ENCODE results near the gene DEAF1.

DEAF1 gene

DNA sequence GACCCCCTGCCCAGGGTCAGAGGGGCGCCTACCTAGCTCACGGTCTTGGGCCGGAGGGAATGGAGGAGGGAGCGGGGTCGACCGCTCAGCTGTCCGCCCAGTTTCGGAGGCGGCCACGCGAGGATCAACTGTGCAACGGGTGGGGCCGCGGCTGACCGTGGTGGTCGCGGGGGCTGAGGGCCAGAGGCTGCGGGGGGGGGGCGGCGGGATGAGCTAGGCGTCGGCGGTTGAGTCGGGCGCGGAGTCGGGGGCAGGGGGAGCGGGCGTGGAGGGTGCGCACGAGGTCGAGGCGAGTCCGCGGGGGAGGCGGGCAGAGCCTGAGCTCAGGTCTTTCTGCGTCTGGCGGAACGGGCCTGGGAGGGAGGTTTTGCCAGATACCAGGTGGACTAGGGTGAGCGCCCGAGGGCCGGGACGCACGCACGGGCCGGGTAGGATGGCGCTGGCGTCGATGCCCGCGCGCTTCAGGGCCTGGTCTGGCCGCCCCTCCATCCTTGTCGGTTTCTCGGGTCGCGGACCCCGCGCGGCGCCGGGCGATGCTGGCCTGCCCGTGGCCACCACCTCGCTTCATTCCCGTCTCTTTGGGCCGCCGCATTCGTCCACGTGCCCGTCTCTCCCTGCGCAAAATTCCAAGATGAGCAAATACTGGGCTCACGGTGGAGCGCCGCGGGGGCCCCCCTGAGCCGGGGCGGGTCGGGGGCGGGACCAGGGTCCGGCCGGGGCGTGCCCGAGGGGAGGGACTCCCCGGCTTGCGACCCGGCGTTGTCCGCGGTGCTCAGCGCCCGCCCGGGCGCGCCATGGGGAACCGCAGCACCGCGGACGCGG lies 58.3 kb downstream of the DEAF1 start, which contains the start of gene DRD4:
Gene DRD4, plus strand, starts transcription at position 759 of the 822 bp plus-strand sequence. Its CDS starts 36 bp downstream, at position 795.
- DNase-seq: no peak

GRCh38 chr11:635945-636510 lies 59.0 kb downstream of the DEAF1 start:
- DNase-seq: no peak
- in situ Hi-C loops (cut with MboI; ENCODE audit: low pct_unique_long_range_greater_than_20kb, low sequenced_read_pairs): no loop called here

More for the DNA sequence above, 58.3 kb downstream of the DEAF1 start, which contains the start of gene DRD4:
- in situ Hi-C loops (cut with MboI; ENCODE audit: low pct_unique_long_range_greater_than_20kb, low sequenced_read_pairs): no loop called here

- in situ Hi-C loops (cut with MboI; ENCODE audit: low pct_unique_long_range_greater_than_20kb, low sequenced_read_pairs): no loop called here
- DNase-seq: no peak
Measured at GRCh38 chr11:630871-631270, 64.2 kb downstream of the DEAF1 start.

GRCh38 chr11:629237-629583 lies 65.8 kb downstream of the DEAF1 start:
- DNase-seq: peak; percentile 53
- in situ Hi-C loops (cut with MboI; ENCODE audit: low pct_unique_long_range_greater_than_20kb, low sequenced_read_pairs): no loop called here

DNA sequence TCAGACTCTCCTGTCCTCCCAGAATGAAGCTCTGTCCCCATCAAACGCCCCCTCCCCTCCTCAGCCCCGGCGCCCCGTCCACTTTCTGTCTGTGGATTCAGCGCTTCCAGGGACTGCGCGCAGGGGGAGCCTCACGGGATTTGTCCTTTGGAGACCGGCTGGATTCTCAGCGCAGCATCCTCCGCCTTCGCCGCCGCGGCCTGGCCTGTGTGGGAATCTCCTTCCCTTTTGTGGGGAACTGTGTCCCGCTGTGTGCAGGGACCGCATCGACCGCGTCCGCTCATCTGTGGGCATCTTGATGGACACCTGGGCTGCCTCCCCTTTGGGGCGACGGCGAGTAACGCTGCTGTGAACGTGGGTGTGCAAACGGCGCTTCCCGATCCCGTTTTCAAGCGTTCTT lies 67.0 kb downstream of the DEAF1 start:
- in situ Hi-C loops (cut with MboI; ENCODE audit: low pct_unique_long_range_greater_than_20kb, low sequenced_read_pairs): no loop called here
- DNase-seq: peak; percentile 24

- in situ Hi-C loops (cut with MboI; ENCODE audit: low pct_unique_long_range_greater_than_20kb, low sequenced_read_pairs): no loop called here
- no peak for DNase-seq
Measured at GRCh38 chr11:627308-627576, 67.8 kb downstream of the DEAF1 start.

DNA sequence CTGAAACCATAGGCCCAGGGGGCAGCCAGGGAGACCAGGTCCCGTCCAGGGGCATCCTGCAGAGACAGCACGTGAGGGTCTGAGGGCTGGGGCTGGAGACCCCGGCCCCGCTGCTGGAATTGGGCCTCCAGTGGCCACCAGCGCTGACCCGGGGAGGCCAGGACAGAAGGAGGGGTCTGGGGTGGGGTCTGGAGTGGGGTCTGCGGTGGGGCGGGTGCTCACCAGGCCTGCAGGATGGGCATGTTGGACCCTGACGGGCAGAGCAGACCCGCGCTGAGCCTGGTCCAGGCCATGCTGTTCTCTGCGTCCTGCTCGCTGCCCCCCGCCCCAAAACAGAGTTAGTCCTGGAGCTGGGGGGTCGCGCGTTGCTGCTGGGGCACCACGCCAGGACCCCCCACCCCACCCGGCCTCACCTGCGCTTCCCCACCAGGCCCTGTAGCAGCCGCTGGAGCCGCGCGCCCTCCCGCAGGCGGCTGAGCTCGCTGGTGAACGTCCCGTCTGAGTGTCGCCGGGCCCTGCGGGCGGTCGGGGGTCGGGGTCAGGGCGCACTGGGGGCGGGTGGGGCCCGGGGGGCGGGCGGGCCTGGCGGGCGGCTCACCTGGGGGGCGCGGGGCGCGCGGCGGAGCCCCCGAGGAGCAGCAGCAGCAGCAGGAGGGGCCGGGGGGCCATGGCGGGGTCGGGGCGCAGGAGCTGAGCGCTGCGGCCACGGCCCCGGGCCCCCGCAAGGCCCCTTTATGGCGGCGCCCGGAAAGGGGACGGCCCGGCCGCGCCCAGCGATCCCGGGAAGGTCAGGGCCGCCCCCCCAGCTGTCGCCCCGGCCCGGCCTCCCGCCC lies 68.3 kb downstream of the DEAF1 start, which contains the start of gene SCT:
Gene SCT, minus strand, starts transcription at position 707 of the 833 bp plus-strand sequence. Its CDS starts 38 bp downstream, at position 669.
- no peak for DNase-seq
- in situ Hi-C loops (cut with MboI; ENCODE audit: low pct_unique_long_range_greater_than_20kb, low sequenced_read_pairs): no loop called here

DNA sequence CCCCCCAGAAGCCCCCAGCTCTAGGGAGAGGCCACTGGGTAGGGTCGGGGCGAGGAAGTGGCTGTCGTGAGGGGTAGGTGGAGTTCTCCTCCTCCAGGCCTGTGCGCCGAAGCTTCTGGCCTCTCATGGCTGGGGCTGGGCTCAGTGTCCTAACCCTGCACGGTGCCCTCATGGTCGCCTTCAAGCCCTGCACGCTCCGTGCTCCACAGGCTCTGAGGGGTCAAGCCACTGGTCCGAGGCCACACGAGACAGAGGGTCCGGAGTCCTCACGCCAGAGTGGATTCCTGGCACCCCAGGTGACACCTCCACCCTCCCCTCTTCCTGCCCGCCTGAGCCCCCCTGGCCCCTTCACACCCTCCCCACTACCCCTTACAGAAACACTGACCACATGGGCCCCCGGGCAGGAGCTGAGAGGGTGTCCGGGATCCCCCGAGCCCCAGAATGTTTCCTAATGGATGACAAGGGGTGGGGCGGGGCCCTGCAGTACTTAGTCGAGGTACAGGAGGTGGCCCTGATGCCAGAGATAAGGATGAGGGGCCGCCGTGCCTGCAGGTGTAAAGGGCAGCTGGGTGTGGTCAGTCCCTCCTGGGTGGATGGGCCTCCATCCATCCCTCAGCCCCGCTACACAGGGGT lies 69.3 kb downstream of the DEAF1 start:
- in situ Hi-C loops (cut with MboI; ENCODE audit: low pct_unique_long_range_greater_than_20kb, low sequenced_read_pairs): no loop called here
- no peak for DNase-seq

GRCh38 chr11:624705-625635 lies 70.1 kb downstream of the DEAF1 start, which contains the start of gene CDHR5:
CDHR5 (minus strand) TSS chr11:624955; CDS start chr11:624902, 53 bp downstream.
- in situ Hi-C loops (cut with MboI; ENCODE audit: low pct_unique_long_range_greater_than_20kb, low sequenced_read_pairs): no loop called here
- DNase-seq: no peak

DNA sequence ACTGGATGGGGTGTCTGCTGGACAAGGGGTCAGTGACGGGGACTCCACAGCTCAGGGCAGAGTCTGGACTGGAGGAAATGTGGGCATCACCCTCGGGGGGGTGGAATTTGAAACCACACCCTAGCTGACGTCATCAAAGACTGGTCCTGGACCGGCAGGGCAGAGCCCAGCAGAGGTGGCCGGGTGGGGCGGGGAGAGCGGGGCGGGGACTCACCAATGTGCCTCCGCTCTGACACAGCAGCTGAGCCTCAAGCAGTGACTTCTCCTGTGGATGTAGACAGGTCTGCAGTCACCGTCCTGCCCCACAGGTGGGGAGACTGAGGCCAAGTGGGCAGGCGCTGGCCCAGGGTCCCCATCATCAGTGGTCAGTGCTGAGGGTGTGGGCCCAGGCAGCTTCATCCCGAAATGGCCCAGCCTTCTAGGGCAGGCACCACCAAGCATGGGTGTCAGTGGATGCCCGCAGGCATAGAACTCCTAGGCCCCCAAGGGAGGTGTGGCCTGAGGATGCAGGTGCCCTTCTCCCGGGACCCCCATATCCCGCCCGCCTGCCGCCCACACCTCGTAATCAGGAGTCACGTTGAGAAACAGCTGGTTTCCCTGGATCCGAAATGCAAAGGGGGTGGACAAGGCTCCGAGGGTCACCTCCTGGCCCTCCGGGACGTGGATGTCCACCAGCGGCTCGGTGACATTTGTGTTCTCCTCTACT lies 70.9 kb downstream of the DEAF1 start:
- in situ Hi-C loops (cut with MboI; ENCODE audit: low pct_unique_long_range_greater_than_20kb, low sequenced_read_pairs): no loop called here
- DNase-seq: no peak

DNA sequence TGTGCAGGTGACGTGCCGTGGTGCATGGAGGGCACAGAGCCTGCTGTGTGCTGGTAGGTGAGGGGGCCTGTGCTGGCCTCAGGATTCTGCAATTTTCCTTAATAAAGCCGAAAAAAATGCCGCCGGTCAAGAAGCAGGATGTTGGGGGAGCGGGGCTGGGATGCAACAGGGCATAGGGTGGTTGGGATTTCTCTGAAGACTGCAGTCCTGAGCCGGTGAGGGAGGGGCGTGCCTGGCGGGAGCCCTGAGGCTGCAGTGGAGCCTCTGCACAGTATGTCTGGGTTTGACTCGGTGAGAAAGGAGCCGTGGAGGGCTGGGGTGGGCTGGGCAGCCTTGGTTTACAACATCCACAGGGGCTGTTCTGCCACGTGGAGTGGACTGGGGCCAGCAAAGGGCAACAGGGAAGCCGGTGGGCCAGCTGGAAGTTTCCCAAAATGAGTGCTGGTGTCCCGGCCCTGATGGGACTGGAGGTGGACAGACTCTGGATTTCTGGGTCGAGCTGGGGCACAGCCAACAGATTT lies 71.6 kb downstream of the DEAF1 start:
- DNase-seq: no peak
- in situ Hi-C loops (cut with MboI; ENCODE audit: low pct_unique_long_range_greater_than_20kb, low sequenced_read_pairs): no loop called here

DNA sequence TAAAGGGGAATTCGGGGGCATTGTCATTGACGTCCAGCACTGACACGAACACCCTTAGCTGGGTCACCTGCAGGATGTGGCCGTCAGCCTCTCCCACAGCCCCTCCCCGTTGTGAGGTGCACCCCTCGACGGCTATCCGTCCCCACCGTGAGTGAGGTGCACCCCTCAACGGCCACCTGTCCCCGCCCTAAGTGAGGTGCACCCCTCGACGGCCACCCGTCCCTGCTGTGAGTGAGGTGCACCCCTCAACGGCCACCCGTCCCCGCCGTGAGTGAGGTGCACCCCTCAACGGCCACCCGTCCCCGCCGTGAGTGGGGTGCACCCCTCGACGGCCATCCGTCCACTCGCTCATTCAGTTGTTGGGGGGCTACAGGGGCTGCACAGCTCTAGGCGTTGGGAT lies 73.2 kb downstream of the DEAF1 start:
- DNase-seq: no peak
- in situ Hi-C loops (cut with MboI; ENCODE audit: low pct_unique_long_range_greater_than_20kb, low sequenced_read_pairs): no loop called here

GRCh38 chr11:620935-621814 lies 73.8 kb downstream of the DEAF1 start:
- in situ Hi-C loops (cut with MboI; ENCODE audit: low pct_unique_long_range_greater_than_20kb, low sequenced_read_pairs): no loop called here
- no peak for DNase-seq

DNA sequence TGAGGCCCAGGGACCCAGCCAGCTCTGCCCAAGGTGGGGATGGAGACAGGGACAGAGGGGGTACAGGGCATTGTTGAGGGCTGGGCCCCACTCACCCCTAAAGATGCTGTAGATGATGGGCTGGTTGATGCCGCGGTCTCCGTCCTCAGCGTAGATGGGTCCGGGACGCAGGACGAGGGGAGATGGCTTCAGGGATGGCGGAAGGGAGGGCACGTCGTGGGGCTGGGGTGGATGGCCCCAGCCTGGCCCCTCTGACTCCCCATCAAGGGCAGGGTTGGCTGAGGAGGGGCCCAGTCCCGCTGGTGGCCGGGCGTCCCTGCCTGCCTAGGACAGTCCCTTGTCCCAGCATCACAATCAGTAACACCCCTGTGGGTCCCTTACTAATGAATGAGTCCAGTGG lies 74.8 kb downstream of the DEAF1 start:
- in situ Hi-C loops (cut with MboI; ENCODE audit: low pct_unique_long_range_greater_than_20kb, low sequenced_read_pairs): no loop called here

DNA sequence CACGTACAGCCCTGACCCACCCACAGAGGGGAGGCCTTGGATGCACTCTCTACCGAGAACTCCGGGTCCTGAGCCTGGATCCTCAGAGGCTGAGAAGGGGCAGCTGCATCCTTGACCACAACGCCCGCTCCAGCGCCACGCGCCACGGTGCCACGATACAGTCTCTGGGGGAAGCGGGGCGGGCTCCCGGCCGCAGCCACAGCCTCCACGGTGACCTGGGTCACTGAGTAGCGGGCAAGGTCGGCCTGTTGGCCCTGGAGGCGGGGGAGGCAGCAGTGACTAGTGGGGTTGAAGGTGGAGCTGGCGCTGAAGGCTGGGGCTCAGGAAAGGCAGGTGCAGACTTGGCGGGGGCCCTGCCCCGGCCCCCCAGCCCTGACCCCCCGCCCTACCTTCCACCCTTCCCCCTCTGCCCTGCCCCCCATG lies 75.4 kb downstream of the DEAF1 start:
- DNase-seq: no peak
- in situ Hi-C loops (cut with MboI; ENCODE audit: low pct_unique_long_range_greater_than_20kb, low sequenced_read_pairs): no loop called here

More for the DNA sequence above, 74.8 kb downstream of the DEAF1 start:
- no peak for DNase-seq

DNA sequence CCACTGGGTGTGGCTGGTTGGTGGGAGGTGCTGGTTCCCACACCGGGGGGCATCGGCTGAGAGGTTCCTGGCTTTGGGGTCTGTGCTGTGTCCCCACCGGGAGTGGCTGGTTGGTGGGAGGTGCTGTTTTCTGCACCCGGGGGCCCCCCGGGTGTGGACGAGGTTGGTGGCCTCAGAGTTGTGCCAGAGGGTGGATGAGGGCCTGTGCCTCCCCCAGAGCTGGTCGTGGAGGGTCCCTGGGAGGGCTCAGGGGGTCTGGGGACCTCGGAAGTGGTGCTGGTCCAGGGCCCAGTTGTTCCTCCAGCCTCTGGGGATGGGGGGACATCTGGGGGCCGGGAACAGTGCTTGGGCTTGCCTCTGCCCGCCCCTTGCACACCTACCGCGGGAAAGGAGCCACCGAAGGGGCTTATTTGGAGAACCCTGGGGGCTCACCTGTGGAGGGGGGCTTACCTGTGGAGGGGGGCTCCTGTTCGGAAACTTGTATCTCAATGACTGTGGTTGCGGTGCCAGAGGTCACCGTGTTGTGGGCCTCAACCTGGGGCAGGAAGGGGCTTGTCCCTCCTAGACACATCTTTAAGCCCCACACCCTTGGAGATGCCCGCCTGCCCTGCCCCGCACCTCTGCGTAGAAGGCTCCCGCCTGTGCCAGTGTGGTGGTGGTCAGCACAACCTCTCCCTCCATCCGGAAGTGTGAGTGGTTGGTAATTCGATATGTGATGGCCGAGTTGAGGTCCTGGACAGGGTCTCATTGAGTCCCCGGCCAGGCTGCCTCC lies 76.0 kb downstream of the DEAF1 start:
- DNase-seq: no peak
- in situ Hi-C loops (cut with MboI; ENCODE audit: low pct_unique_long_range_greater_than_20kb, low sequenced_read_pairs): no loop called here

All from KBM-7 (cell line).